ENCODE results near the gene PPDPF. TPM values are rescaled to one million over a fixed set of nuclear protein-coding genes. Genes with fewer than 3 reads are reported as not detected.

Gene PPDPF
- total RNA-seq, 2 donors from 2014 or later, result 138 to 185 TPM

GRCh38 chr20:63548542-63548941, 28.0 kb downstream of the PPDPF start:
- H3K27ac ChIP-seq, result no peak overlapping the region
- DNase-seq (ENCODE audit: low spot score), result no peak
- no peaks in the 10 kb centered on the region for H3K36me3 ChIP-seq
- no peaks in the 10 kb centered on the region for H3K27me3 ChIP-seq
- no peak overlapping the region for H3K4me3 ChIP-seq
- TF ChIP-seq CTCF (IDR thresholded peaks at IDR 0.05), result no peak
- no peaks in the 10 kb centered on the region for H3K9me3 ChIP-seq
- peaks cover 0 to 8% of the 10 kb centered on the region in 2 donors for H3K4me1 ChIP-seq

GRCh38 chr20:63549019-63549418, 28.5 kb downstream of the PPDPF start:
- Histone ChIP-seq H3K9me3 (no peaks in the 10 kb centered on the region), H3K27me3 (no peaks in the 10 kb centered on the region), H3K27ac (no peak overlapping the region), H3K4me1 (peaks cover 0 to 12% of the 10 kb centered on the region in 2 donors), H3K4me3 (no peak overlapping the region), H3K36me3 (no peaks in the 10 kb centered on the region)
- no peak for DNase-seq (ENCODE audit: low spot score)
- TF ChIP-seq CTCF (IDR thresholded peaks at IDR 0.05), result no peak

GRCh38 chr20:63549679-63550282, 29.2 kb downstream of the PPDPF start:
- peaks cover 0 to 19% of the 10 kb centered on the region in 2 donors for H3K4me1 ChIP-seq
- no peak overlapping the region for H3K27ac ChIP-seq
- no peaks in the 10 kb centered on the region for H3K36me3 ChIP-seq
- H3K27me3 ChIP-seq, result no peaks in the 10 kb centered on the region
- no peak for DNase-seq (ENCODE audit: low spot score)
- no peaks in the 10 kb centered on the region for H3K9me3 ChIP-seq
- TF ChIP-seq CTCF (IDR thresholded peaks at IDR 0.05), result no peak
- H3K4me3 ChIP-seq, result no peak overlapping the region

- Histone ChIP-seq H3K27ac (no peak overlapping the region), H3K4me1 (peaks cover 0 to 19% of the 10 kb centered on the region in 2 donors), H3K27me3 (no peaks in the 10 kb centered on the region), H3K4me3 (no peak overlapping the region), H3K9me3 (no peaks in the 10 kb centered on the region), H3K36me3 (no peaks in the 10 kb centered on the region)
- TF ChIP-seq CTCF (IDR thresholded peaks at IDR 0.05), result no peak
- DNase-seq (ENCODE audit: low spot score), result no peak
Measured at GRCh38 chr20:63551068-63551467, 30.5 kb downstream of the PPDPF start.

- Histone ChIP-seq H3K9me3 (no peaks in the 10 kb centered on the region), H3K36me3 (no peaks in the 10 kb centered on the region), H3K27me3 (no peaks in the 10 kb centered on the region), H3K4me1 (peaks cover 0 to 19% of the 10 kb centered on the region in 2 donors), H3K27ac (no peak overlapping the region), H3K4me3 (no peak overlapping the region)
- no peak for TF ChIP-seq CTCF (IDR thresholded peaks at IDR 0.05)
- no peak for DNase-seq (ENCODE audit: low spot score)
Measured at GRCh38 chr20:63552481-63553249, 32.1 kb downstream of the PPDPF start.

All from right atrium auricular region (tissue), 2 donors.